Neural crest cell (in vitro differentiated cells): Measurements from ENCODE around the gene DCAF5. TPM values are rescaled to one million over a fixed set of nuclear protein-coding genes. Genes with fewer than 3 reads are reported as not detected.
A peak's percentile ranks its signal among the peaks of the same experiment; 100 is the strongest.

Experiments used
- DNase-seq: peaks from one replicate; pipeline ENCODE4 v3.0.0; 2021; ENCODE audit warnings: low read depth, mixed read lengths, low spot score
- H3K27ac Mint-ChIP-seq: one replicate; pipeline ENCODE4 v1.8.0; 2021; ENCODE audit warnings: mild to moderate bottlenecking, mixed read lengths; ENCODE audit not compliant: unreplicated experiment
- H3K27me3 Mint-ChIP-seq: 2 replicates; pipeline ENCODE4 v1.8.0; 2021; ENCODE audit warnings: low read depth, mild to moderate bottlenecking, mixed read lengths
- H3K36me3 Mint-ChIP-seq: 2 replicates; pipeline ENCODE4 v1.8.0; 2021; ENCODE audit warnings: low read depth, mild to moderate bottlenecking, mixed read lengths
- H3K4me1 Mint-ChIP-seq: 2 replicates; pipeline ENCODE4 v1.8.0; 2021; ENCODE audit warnings: mixed read lengths
- H3K4me3 Mint-ChIP-seq: one replicate; pipeline ENCODE4 v1.8.0; 2021; ENCODE audit warnings: mild to moderate bottlenecking, mixed read lengths
- H3K9me3 Mint-ChIP-seq: 2 replicates; pipeline ENCODE4 v1.8.0; 2021; ENCODE audit warnings: mixed read lengths
- total RNA-seq: library from RNA; stranded (reverse); gene quantifications from 2 replicates; pipeline ENCODE4 v1.2.1, GENCODE V29; 2021
- TF ChIP-seq, protein P1 (sequence below): fragments of 200-600 bp; sonication (generic); conservative IDR thresholded peaks from 2 replicates; pipeline ENCODE4 v1.5.0; 2021; ENCODE audit warnings: antibody characterized with exemption, mild to moderate bottlenecking

The DCAF5 gene
- total RNA-seq, 1 donor from 2014 or later: 46.7 TPM

DNA sequence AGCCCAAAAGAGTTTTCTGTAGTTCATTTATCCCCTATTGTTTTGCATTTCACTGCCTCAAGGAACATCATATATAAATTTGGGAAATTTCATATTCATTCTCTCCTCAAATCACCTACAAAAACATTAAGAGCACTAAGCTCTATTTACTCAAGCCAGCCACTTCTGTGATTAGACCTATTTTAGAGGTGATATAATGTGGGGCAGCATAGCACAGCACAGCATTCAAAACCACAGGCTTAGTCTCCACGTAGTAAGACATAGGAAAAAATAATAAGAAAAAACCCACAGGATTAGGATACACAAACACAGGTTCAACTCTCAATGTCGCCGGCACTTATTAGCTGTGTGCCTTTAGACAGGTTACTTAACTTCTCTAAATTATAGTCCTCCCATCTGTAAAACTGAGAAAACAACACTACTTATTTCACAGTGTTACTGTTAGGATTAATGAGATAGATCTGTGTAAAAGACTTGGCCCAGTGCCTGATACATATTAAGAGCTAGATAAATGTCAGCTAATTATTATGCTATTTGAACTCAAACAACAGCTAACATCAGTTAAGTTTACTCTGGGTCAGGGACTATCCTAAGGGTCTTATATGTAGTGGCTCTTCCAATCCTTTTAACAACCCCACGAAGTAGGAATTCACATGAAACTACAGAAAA, 20.3 kb downstream of the DCAF5 start:
- no peaks in the 10 kb centered on the region for H3K27me3 Mint-ChIP-seq
- H3K4me3 Mint-ChIP-seq: no peak overlapping the region
- DNase-seq: no peak
- peaks cover 47% of the 10 kb centered on the region for H3K4me1 Mint-ChIP-seq
- TF ChIP-seq, protein P1, sequence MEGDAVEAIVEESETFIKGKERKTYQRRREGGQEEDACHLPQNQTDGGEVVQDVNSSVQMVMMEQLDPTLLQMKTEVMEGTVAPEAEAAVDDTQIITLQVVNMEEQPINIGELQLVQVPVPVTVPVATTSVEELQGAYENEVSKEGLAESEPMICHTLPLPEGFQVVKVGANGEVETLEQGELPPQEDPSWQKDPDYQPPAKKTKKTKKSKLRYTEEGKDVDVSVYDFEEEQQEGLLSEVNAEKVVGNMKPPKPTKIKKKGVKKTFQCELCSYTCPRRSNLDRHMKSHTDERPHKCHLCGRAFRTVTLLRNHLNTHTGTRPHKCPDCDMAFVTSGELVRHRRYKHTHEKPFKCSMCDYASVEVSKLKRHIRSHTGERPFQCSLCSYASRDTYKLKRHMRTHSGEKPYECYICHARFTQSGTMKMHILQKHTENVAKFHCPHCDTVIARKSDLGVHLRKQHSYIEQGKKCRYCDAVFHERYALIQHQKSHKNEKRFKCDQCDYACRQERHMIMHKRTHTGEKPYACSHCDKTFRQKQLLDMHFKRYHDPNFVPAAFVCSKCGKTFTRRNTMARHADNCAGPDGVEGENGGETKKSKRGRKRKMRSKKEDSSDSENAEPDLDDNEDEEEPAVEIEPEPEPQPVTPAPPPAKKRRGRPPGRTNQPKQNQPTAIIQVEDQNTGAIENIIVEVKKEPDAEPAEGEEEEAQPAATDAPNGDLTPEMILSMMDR: no peak
- no peak overlapping the region for H3K27ac Mint-ChIP-seq
- no peaks in the 10 kb centered on the region for H3K36me3 Mint-ChIP-seq
- no peaks in the 10 kb centered on the region for H3K9me3 Mint-ChIP-seq

DNA sequence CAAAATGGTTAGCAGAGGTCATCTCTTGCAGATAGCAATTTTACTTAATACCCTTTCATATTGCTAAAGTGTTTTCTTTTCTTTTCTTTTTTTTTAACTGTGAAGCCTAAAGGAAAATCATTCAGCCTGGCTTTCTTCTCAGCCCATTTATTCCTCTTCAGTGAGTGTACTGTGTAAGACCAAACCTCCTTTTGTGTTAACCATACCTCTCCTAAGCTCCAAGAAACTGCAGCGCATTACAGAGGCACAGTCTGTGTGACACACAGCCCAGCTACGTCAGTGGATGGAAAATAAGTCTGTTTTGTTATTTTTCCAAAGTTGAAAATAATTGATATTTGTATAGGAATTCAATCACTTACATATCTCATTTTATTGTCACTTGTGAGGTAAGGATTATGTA, 21.7 kb downstream of the DCAF5 start:
- H3K4me1 Mint-ChIP-seq: peaks cover 43% of the 10 kb centered on the region
- no peaks in the 10 kb centered on the region for H3K36me3 Mint-ChIP-seq
- H3K4me3 Mint-ChIP-seq: no peak overlapping the region
- no peak for DNase-seq
- H3K9me3 Mint-ChIP-seq: no peaks in the 10 kb centered on the region
- H3K27ac Mint-ChIP-seq: peak overlapping the region; percentile 21
- TF ChIP-seq, protein P1: no peak
- H3K27me3 Mint-ChIP-seq: no peaks in the 10 kb centered on the region

DNA sequence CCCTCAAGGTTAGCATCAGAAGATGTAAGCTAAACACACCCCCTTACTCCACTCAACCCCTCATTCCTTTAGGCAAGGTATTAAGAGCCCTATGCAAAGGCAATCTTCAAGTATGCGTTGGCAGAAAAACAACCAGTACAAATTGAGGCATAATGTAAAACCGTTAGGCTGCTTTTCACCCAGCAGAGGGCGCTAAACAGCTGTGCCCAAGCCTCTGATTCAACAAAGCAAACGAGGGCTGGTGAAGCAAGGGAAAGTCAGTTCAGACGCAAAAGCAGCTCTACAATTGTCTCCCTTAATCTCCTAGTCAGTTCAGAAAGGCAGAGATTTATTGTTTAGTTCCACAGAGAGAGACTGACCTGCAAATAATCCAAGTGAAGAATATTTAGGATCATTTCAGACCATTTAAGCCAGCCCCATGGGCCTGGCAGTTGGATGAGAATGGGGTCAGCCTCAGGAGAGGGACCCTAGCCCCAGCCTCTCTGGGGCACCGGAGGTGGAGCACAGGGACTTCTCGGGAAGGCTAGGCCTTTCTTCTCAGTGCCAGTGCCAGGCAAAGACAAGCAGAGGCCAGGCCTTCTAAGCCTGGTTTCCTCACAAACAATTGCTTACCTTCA, 23.5 kb downstream of the DCAF5 start:
- no peaks in the 10 kb centered on the region for H3K9me3 Mint-ChIP-seq
- H3K4me3 Mint-ChIP-seq: peak overlapping the region; percentile 12
- peak; percentile 67 for DNase-seq
- TF ChIP-seq, protein P1: peak; percentile 97
- H3K27ac Mint-ChIP-seq: peak overlapping the region; percentile 12
- H3K36me3 Mint-ChIP-seq: no peaks in the 10 kb centered on the region
- peaks cover 37% of the 10 kb centered on the region for H3K4me1 Mint-ChIP-seq
- no peaks in the 10 kb centered on the region for H3K27me3 Mint-ChIP-seq

DNA sequence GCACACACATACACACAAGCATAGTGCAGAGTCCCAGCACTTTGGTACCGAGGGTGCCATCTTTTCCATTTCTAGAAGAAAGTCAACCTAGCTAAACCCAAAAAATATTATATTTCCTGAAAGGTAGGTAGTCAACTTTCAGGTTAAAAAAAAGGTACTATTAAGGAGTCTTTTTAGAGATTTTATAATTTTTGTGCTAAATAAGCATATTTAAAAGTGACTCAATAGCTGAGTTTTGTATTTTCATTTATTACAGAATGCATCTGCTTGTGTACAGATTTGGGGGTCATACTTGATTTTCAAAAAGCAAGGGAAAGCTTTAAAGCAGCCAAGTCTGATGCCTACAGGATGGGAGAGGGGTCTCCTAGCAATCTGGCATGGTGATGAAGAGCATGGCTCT, 34.6 kb downstream of the DCAF5 start:
- H3K36me3 Mint-ChIP-seq: peaks cover 3% of the 10 kb centered on the region
- no peaks in the 10 kb centered on the region for H3K4me1 Mint-ChIP-seq
- no peak overlapping the region for H3K4me3 Mint-ChIP-seq
- no peaks in the 10 kb centered on the region for H3K9me3 Mint-ChIP-seq
- H3K27ac Mint-ChIP-seq: no peak overlapping the region
- H3K27me3 Mint-ChIP-seq: no peaks in the 10 kb centered on the region
- DNase-seq: no peak
- TF ChIP-seq, protein P1: no peak

DNA sequence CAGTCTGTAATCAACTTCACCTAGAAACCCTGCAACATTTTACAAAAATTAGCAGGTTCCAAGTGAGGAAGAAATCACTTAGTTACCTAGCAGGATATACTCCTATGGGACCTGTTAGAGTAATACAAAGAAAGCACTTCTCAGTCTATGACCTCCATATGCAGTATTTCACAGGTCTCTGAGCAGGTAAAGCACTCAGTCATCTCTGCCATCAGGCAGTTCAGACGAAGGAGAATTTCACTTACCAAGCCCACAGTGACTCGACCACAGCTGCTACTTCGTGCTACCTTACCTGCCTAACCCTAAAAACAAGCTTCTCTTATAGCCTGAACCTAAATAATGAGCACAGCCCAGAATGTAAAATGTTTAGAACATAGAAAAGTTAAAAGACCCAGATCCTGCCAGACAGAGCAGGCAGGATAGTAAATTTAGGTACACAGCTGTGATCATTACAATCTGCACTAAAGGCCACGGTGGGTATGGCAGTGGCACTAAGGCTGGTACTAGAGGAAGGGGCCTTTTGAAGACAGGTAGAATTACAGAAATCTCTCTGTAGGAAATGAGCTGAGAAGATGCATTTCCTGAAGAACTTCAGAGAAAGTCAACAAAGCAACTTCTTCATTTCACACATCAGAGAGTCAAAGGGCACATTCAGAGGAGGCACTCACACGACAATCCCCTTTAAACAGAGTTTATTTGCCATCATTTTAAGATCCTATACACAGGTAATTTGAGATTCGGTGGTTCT, 35.7 kb downstream of the DCAF5 start:
- Mint-ChIP-seq H3K27me3 (no peaks in the 10 kb centered on the region), H3K4me1 (no peaks in the 10 kb centered on the region), H3K36me3 (peaks cover 3% of the 10 kb centered on the region), H3K4me3 (no peak overlapping the region), H3K27ac (no peak overlapping the region), H3K9me3 (no peaks in the 10 kb centered on the region)
- no peak for DNase-seq
- TF ChIP-seq, protein P1: no peak
